Stimulated activated CD8-positive, alpha-beta memory T cell treated with anti-CD3 and anti-CD28 coated beads, Interleukin-4, amount 100 ng/mL, for 4 hours (primary cell): Measurements from ENCODE around the gene CANT1.
"Not testable (repeated sequence)": the region's sequence is repeated elsewhere in the genome, so short reads cannot be mapped to it uniquely, and the experiment has no call there.

Source experiments
- DNase-seq, 2 donors: peaks; one replicate each; pipeline ENCODE4 v3.0.0-alpha.2; 2020; ENCODE audit warnings: low read depth in 2 of 2, low spot score in 1 of 2

Gene CANT1

DNA sequence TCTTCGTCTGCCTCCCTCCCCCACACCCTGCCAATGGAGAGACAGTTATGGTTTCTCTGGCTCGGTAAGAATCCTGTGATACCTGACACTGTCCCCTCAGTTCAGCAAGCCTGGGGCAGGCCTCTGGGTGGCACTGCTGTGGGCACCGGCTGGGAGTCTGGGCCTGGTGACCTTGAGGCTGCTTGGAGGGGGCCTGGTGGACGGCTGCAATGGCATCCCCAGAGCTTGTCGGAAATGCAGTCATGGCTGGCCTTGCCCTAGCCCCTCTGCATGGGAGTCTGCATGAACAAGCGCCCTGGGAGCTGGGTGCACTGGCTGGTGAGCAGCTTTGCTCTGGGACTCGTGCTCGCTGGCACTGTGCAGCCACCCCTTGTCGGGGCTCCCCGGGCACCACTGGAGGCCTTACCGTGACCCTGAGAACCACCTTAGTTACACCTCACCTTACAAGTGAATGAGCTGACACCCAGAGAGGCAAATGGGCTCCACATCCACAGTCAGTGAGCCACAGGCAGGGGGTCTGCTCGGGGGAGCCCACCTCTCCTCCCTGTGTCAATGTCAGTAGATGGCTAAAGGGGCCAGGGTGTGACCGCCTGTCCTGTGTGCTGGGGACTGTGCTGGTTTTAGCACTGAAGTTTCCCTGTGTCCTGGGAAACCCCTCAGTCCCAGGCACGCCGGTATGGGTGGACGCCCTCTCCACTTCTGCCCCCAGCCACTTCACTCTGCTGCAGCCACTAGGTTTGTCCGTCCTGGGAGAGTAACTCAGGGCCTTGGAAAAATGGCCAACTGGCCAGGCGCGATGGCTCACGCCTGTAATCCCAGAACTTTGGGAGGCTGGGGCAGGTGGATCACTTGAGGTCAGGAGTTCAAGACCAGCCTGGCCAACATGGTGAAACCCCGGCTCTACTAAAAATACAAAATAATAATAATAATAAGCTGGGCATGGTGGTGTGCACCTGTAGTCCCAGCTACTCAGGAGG lies 31.3 kb downstream of the CANT1 start:
- no peak for DNase-seq

DNA sequence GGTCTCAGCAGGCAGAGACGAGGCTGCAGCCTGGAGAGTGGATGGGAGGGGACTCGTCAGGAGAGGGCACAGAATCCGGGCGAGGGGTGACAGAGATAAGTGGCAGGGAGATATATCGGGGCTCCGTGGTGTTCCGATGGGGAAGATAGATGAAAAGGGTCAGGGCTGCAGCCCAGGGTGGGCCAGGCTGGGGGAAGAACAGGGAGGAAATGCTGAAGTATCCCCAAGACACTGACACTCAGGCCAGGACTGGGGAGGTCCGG lies 32.0 kb downstream of the CANT1 start:
- no peak for DNase-seq

DNA sequence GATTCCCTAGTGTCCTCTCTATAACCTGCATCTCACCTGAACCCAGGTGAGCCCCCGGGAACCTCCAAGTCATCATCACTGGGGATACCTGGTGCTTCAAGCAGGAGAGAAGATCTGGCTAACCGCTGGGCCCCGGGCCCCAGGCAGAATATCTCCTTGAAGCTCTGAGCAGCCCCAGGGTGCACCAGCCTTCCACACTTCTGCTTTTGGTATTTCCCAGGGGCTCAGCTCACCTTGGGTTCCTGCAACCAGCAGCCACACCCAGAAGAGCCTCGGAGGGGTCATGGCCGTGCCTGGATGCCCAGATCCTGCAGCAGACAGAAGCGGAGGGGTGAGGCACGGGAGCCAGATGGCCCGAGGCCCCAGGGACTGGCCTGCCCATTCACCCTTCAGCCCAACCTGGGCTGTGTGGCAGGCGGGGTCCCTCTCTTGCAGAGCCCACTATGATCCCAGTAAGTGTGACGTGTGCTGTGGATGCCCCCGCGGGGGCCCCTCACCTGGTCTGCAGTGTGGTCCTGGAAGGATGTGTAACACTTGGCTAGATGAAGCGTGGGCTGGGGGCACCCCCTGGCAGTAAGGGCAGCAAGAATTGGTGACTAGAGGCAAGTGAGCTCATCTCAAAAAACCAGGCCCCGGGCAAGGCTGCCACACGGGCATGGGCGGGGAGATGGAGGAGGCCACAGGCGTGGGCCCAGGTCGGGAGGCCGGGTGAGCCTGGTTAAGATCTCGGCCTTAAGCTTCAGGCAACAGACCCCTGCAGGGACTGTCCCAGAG lies 32.5 kb downstream of the CANT1 start:
- no peak for DNase-seq

DNA sequence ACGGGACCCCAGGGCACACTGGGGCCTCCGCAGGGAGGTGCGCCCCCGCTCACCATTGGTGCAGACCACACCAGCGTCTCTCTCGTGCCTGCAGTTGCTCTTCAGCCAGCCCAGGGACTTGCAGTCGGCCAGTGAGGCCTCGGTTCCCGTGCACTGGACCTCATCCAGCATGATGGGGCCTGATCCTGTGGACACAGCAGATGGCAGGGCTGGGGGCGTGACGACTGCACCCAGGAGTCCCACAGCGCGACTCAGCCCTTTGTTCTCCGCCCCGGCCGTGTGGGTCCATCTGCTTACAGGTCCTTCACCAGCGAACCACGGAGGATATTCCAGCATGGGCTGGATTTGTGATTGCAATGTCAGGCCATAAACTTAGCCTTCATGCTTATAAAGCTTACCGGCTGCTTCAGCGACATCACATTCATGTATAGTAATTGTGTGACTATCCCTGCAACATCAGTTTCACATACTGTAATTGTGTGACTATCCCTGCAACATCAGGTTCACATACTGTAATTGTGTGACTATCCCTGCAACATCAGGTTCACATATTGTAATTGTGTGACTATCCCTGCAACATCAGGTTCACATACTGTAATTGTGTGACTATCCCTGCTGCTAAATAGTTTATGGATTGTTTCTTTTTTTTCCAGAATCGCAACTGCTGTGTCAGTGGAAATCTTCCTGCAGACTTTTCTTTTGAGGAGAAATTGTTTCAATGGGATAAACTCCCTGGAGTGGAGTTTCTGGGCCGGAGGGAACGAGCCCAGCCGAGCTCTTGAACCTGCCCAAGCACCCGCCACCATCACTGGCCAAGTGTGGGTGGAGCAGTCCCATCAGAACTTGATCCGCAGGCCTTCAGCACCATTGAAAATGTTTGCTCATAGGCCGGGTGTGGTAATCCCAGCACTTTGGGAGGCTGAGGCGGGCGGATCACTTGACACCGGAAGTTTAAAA lies 34.7 kb downstream of the CANT1 start:
- DNase-seq = no peak

DNA sequence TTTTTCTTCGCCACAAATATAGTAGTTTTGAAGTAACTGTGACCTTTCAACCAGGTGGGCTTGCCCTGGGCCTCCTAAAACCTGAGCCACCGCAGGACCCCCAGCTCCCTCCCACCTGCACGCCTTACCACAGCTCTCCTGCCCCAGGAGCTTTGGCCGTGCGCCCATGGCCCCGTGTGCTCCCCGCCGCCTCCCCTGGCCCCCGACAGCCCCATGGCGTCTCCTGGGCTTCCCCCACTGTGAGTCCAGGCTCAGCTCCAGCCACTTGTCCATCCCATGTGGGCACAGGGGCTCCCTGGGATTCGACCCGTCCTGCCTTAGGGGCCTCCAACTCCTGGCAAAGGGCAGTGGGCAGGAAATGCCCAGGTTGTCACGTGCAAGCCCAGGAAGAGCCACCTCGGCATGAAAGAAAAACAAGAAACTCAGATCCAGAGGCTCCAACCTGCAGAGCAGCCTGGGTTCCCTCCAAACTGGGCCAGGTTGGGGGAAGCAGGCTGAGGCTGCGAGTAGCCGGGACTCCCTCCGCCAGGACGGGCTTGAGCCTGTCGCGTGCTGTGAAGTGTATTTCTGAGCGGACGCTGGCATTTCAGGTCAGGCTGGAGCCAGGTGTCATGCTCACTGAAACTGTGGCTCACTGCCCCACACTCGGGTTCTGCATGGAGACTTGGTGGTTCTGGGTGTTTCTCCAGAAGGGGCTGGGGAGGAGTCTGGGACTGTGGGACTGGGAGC lies 35.6 kb downstream of the CANT1 start:
- no peak for DNase-seq

DNA sequence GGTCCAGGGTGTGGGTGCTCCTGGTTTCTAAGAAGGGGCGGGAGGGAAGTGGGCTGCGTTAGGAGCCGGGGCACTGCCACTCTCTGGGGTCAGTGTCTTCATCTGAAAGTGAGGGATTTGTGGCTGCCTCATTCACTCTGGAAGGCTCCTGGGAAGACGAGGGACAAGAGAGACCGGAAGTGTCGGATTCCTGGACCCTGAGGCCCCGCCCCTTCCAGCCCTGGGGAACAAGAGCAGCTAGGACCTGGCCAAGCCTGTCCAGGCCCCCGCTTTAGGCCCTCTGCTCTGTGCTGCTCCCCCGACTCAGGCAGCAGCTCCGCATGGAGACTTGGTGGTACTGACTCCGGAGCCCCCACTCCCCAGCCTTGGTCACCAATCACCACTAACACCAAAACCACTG lies 36.4 kb downstream of the CANT1 start:
- no peak for DNase-seq

DNA sequence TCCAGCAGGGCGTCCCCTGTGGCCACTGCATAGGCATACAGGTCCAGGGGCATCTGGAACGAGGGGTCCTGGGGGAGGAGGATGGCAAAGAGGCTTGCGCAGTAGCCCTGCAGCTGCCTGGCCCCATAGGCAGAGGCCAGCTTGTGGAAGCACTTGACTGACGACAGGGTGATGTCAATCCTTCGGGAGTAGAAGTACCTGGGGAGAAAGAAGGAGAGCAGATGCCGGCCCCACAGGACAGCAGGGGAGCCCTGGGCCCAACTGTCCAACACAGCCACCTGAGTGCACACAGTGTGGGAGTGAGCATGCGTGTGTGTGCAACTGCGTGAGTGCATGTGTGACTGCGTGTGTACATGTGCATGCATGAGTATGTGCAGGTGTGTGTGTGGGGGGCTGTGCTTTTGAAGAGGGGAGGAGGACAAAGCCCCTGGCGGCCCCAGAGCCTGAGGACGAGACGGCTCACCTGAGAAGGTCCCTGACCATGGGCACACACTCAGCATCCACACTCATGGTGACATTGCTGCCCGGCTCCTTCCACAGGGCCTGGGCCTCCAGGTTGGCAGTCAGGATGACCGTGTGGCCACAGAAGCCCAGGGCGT lies 37.0 kb downstream of the CANT1 start:
- no peak for DNase-seq

DNA sequence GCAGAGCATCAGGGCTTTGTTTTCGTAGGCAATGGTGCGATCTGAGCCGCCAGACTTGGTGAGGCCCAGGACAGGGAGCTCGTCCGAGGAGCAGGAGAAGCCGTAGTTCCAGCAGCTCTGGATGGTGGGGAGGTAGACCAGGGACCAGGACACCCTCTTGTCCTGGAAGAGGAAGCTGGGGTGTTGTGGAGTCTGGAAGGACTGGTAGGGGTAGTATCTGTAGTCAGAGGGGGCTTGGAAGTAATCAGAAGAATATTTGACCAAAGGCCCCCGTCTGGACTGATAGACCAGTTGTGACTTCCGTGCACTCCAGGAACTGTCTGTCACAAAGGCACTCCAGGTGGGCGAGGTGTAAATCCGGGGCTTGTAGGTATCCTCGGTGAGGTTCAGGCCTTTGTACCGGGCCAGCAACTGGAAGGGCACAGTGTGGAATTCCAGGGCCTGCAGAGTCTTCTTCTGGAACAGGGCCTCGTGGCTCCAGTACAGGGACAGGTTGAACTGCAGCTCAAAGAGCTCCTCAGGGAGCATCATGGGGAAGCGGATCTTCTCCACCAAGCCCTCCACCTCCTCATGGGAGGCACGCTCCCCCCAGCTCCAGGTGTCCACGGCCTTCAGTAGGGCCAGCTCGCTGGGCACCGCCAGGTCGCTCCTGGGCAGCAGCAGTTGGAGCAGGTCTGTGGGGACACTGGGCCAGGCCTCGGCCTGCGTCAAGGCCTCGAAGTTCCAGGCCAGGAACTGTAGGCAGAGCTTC lies 37.6 kb downstream of the CANT1 start:
- no peak for DNase-seq

DNA sequence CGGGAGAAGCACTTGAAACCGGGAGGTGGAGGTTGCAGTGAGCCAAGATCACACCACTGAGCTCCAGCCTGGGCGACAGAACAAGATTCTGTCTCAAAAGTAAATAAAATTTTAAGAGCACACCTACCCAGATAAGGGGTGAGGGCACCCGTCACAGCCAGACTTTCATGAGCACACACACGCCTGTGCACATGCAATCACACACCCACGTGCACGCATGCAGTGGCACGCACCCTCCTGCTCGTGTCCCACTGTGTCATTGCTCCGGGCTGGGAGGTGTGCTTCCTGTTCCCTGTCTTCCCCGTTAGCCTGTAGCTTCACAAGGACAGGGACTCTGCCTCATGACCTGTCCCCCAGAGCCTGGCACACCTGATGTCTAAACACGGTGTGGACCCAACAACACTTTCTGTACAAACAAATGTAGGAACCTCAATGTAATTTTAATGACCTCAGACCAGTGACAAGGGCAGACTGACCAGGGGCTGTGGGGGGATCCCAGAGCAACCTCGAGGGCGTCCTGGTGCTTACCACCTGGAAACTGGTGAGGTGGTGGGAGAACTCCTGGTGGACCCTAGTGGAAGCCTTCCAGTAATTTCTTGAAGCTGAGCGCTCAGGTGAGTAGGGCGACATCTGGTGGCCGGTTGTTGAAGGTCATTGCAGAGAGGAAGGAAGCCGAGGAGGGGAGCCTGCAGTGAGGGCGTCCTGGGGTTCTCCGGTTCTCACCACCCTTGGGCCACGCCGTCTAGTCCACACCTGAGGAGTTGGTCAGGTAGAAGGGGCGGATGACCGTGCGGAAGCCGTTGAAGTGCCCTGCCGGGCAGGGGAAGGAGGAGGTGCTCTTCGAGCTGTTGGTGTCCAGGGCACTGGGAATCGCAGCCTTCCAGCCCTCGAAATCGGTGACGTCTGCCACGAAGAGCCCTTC lies 38.5 kb downstream of the CANT1 start:
- DNase-seq = peak; percentile 47 to 70

DNA sequence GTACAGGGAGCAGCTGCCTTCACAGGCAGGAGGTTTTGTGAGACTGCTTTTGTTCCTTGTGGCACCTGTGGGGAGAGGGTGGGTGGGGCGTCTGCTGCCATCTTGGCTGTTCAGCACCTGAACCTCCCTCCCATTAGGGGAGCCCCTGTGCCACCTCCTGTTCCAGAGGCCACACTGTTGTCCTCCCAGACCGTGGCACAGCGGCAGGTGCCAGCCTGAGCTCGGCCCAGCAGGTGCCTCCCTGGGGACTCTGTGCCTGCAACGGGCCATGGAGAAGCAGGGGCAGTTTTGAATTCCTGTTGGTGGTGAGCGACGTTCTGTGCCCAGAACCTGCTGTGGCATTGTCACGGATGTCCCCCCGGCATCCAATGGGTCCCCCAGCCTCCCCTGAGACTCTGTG lies 39.7 kb downstream of the CANT1 start:
- no peak for DNase-seq

DNA sequence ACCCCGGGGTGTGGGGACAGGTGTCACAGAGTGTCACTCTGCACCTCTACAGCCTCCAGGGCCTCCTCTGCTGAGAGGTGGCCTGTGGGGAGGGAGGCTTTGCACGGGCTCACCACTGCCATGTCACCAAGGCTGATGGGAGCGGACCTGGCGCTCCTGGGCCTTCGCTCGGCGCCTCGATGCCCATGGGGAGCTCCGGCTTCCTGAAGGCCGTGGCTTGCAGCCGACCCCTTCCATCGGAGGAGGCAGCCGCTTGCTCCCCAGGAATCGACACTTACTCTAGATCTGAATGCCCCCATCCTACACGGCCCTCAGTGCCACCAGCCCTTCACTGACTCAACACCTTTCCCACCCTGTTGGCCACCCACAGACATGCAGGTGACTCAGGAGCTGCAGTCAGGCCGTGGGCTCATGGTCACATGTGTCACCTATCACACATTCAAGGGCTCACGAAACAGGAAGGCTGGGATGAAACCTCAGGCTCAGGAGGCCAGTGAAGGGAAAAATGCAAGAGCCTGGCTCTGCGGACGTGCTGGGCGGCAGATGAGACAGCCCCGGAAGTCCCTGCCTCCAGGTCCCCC lies 41.7 kb downstream of the CANT1 start:
- no peak for DNase-seq

DNA sequence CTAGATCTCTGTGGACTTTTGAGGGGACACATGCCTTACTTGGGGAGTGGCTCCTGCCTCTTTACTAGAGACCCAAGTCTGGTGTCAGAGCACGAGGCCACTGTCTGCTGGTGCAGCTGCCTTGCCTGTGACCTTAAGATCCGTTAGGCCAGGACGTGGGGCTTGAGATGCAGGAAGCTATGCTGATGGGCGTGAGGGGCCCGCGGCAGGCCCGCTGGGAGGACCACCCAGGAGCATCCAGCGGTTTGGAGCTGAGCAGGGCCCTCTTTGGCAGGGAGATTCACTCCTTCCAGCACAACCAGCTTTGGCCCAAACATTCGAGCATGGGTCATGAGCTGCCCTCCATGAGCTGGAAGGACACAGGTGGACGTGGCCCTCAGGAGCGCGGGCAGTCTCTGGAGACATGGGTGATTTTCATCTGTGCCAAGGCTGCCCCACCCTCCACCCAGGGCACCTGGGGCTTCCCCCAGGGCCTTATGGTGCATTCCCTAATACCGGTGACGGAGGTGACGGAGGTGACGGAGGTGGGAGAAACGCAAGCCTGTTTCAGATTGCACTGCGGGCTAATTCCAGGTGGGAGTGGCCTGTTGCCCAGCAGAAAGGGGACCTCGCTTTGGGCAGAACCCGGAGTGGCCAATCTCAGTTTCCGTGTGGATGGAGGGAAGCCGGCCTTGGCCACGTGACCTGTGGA lies 42.5 kb downstream of the CANT1 start:
- DNase-seq = no peak

DNA sequence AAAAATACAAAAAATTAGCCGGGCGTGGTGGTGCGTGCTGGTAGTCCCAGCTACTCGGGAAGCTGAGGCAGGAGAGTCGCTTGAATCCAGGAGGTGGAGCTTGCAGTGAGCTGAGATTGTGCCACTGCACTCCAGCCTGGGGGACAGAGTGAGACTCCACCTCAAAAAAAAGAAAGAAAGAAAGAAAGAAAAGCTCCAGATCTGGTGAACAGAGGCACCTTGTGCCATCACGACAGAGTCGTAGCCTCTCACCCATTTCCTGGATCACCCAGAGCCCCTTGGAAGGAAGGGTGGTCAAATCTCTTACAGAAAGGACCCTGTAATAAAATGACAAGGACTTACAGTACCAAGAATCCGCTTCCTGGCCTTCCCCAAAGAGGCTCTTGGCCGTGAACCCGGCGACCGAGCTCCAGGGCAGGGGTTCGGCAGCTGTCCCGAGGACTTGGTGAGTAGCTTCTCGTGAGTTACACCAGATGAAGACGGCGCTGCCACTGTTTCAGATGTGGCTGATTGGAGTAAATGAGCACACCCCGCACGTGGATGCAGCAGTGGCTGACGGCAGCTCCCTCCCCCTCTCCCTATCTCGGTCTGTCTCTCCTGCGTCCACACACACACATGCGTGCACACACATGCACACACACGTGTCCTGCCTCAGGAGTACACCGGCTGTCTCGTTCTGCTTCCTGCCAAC lies 43.3 kb downstream of the CANT1 start:
- no peak for DNase-seq

DNA sequence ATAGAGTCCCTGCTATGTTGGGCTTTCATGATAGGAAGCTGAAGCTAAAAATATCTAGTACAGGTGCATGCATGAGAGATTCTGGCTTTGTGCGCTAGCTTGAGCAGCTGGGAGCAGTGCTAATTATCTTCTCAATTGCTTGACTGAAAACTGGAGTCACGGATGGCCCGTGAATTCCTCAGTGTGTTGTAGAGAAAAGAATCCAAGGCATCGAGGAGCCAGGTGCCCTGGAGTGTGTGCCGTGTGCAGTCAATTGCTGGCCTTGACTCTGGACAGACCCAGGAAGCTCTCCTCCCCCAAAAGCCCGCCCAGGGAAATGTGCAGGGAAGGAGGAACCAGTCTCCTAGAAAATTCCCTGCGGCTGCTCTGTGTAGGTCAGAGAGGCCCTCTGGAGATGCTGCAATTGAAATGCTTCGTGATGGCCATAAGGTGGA lies 44.1 kb downstream of the CANT1 start:
- DNase-seq = no peak

DNA sequence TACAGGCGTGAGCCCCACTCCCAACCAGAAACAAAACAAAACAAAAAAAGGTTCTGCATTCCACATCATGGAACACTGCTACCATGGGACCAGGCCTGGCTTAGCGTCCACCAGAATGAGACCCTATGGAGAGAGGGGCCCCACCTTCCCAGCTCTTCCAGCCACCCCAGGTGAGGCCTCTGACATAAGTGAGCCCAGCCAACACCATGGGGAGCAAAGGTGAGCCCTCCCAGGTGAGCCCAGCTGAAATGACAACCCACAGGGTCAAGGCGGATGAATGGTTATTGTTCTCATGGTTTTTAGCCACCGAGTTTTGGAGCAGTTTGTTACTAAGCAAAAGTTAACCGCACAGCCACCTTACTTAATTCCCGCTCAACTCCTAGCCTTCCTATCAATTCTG lies 46.2 kb downstream of the CANT1 start:
- DNase-seq = no peak

DNA sequence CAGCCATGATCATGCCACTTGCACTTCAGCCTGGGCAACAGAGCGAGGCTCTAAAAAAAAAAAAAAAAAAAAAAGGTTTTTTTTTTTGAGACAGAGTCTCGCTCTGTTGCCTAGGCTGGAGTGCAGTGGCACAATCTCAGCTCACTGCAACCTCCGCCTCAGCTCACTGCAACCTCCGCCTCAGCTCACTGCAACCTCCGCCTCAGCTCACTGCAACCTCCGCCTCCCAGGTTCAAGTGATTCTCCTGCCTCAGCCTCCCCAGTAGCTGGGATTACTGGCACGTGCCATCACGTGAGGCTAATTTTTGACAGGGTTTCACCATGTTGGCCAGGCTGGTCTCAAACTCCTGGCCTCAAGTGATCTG lies 46.6 kb downstream of the CANT1 start:
- not testable (repeated sequence) for DNase-seq

DNA sequence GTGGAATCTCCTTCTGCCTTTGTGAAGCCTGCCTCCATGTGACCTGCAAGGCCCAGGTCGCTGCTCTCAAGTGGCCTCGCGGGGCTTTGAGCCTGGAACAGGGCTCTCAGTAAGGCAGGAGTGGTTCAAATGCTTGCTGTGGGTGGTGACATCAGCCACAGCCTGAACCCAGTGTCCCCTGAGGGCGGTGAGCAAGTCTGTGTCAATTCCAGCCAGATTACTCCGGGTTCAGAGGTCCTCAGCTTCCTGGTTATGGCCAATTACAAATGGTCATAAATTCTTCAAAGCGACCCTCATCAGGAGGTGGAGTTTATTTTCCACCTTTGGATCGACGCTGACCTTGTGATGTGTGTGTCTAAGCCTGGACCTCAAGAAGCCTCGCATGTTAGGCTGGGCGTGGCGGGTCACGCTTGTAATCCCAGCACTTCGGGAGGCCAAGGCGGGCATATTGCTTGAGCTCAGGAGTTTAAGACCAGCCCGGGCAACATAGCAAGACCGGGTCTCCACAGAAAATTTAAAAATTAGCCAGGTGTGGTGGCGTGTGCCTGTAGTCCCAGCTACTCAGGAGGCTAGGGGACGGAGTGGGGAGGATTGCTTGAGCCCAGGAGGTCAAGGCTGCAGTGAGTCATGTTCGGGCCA lies 47.1 kb downstream of the CANT1 start:
- no peak for DNase-seq
